Measurements from ENCODE around the gene MACROD2.

MACROD2 gene

GRCh38 chr20:15675813-15676484, 1680.6 kb downstream of the MACROD2 start:
- no peak for DNase-seq

GRCh38 chr20:15676815-15677214, 1681.5 kb downstream of the MACROD2 start:
- DNase-seq, result no peak

- DNase-seq, result no peak
These were observed 1687.4 kb downstream of the MACROD2 start for GRCh38 chr20:15682690-15683089.

GRCh38 chr20:15692570-15692969, 1697.3 kb downstream of the MACROD2 start:
- no peak for DNase-seq

GRCh38 chr20:15699431-15700146, 1704.3 kb downstream of the MACROD2 start:
- DNase-seq, result no peak

GRCh38 chr20:15700147-15700765, 1704.9 kb downstream of the MACROD2 start:
- no peak for DNase-seq

- no peak for DNase-seq
These were observed 1706.8 kb downstream of the MACROD2 start for GRCh38 chr20:15702161-15702560.

- DNase-seq, result no peak
These were observed 1708.0 kb downstream of the MACROD2 start for GRCh38 chr20:15703171-15703911.

GRCh38 chr20:15705975-15706374, 1710.7 kb downstream of the MACROD2 start:
- no peak for DNase-seq

- no peak for DNase-seq
These were observed 1711.4 kb downstream of the MACROD2 start for GRCh38 chr20:15706719-15707118.

- no peak for DNase-seq
These were observed 1713.8 kb downstream of the MACROD2 start for GRCh38 chr20:15708984-15709598.

GRCh38 chr20:15710636-15711035, 1715.3 kb downstream of the MACROD2 start:
- no peak for DNase-seq

- DNase-seq, result no peak
These were observed 1715.9 kb downstream of the MACROD2 start for GRCh38 chr20:15711177-15711576.

- DNase-seq, result no peak
These were observed 1720.9 kb downstream of the MACROD2 start for GRCh38 chr20:15716256-15716655.

- no peak for DNase-seq
These were observed 1731.1 kb downstream of the MACROD2 start for GRCh38 chr20:15726416-15726815.

- no peak for DNase-seq
These were observed 1738.7 kb downstream of the MACROD2 start for GRCh38 chr20:15734052-15734451.

- no peak for DNase-seq
These were observed 1743.7 kb downstream of the MACROD2 start for GRCh38 chr20:15739035-15739434.

GRCh38 chr20:15740046-15740775, 1744.9 kb downstream of the MACROD2 start:
- DNase-seq, result no peak

- no peak for DNase-seq
These were observed 1746.8 kb downstream of the MACROD2 start for GRCh38 chr20:15742087-15742486.

GRCh38 chr20:15742627-15743026, 1747.3 kb downstream of the MACROD2 start:
- DNase-seq, result no peak

GRCh38 chr20:15756002-15756753, 1760.9 kb downstream of the MACROD2 start:
- DNase-seq, result no peak

GRCh38 chr20:15756754-15757115, 1761.4 kb downstream of the MACROD2 start:
- DNase-seq, result no peak
